GM12878 (cell line): ENCODE results near the gene SLC18A3. TPM values are rescaled to one million over a fixed set of nuclear protein-coding genes. Genes with fewer than 3 reads are reported as not detected.

Experiments used
- ATAC-seq: fragments of 200-7000 bp; cut with Tn5 transposase; 3 replicates; pipeline ENCODE4 v1.9.1; 2020; ENCODE audit warnings: mild to moderate bottlenecking, moderate library complexity
- BruUV-seq: library from RNA; stranded (reverse); fragments of 400-500 nt; replicated peaks from 2 replicates; lab custom pipeline; 2021; lab: Mats Ljungman, UMichigan
- CTCF ChIA-PET: fragments of 300-600 bp; sonication (Branson Sonifier 250); formaldehyde crosslinking; extraction: SDS; loops from one replicate; lab custom pipeline; 2021; ENCODE audit warnings: inconsistent platforms; lab: Yijun Ruan, JAX
- POLR2A ChIA-PET: fragments of 350-600 bp; formaldehyde crosslinking; extraction: SDS; loops from one replicate; lab custom pipeline; 2021; ENCODE audit warnings: inconsistent platforms; lab: Charles Lee
- RAD21 ChIA-PET: fragments of 300-600 bp; sonication (Branson Sonifier 250); formaldehyde crosslinking; loops from one replicate; lab custom pipeline; 2023; ENCODE audit warnings: antibody characterized with exemption; ENCODE audit not compliant: unreplicated experiment; lab: Charles Lee
- SMC1A ChIA-PET: fragments of 300-600 bp; sonication (Branson Sonifier 250); formaldehyde crosslinking; loops from one replicate; lab custom pipeline; 2023; ENCODE audit not compliant: unreplicated experiment, uncharacterized antibody; lab: Charles Lee
- DNase-seq: peaks from one replicate; pipeline ENCODE4 v3.0.0-alpha.2; 2011; ENCODE audit warnings: low read depth, low spot score
- FAIRE-seq: peaks from 3 replicates; lab custom pipeline; 2011; peaks lifted over from hg19 to GRCh38; lab: Jason Lieb, UNC
- H2AFZ ChIP-seq: 2 replicates; pipeline ENCODE4 v1.6.0; 2011; ENCODE audit warnings: low read depth, low read length, control low read depth; ENCODE audit not compliant: control insufficient read depth
- H3K27ac ChIP-seq: 2 replicates; pipeline ENCODE4 v1.5.1; 2011; ENCODE audit warnings: control low read depth; ENCODE audit not compliant: control insufficient read depth, insufficient read depth
- H3K27me3 ChIP-seq, 2 experiments: replicated peaks in 1 of 2; 2 replicates each; pipeline versions ENCODE4 v1.6.0 to v1.6.1; 2011; ENCODE audit warnings: low read length in 1 of 2; ENCODE audit not compliant: control insufficient read depth in 2 of 2, insufficient read depth in 2 of 2
- H3K36me3 ChIP-seq, 2 experiments: 2 replicates each; pipeline ENCODE4 v1.5.1; 2011; ENCODE audit warnings: low read length in 1 of 2; ENCODE audit not compliant: control insufficient read depth in 2 of 2, insufficient read depth in 2 of 2
- H3K4me1 ChIP-seq: 2 replicates; pipeline ENCODE4 v1.6.1; 2011; ENCODE audit warnings: mild to moderate bottlenecking, low read length, moderate library complexity, mixed read lengths; ENCODE audit not compliant: control insufficient read depth, insufficient read depth
- H3K4me2 ChIP-seq: 2 replicates; pipeline ENCODE4 v1.6.0; 2011; ENCODE audit warnings: control low read depth; ENCODE audit not compliant: control insufficient read depth, insufficient read depth
- H3K4me3 ChIP-seq: fragments of 200-600 bp; sonication (generic); 2 replicates; pipeline ENCODE4 v1.5.1; 2016
- H3K79me2 ChIP-seq: 2 replicates; pipeline ENCODE4 v1.6.0; 2011; ENCODE audit warnings: low read length; ENCODE audit not compliant: control insufficient read depth, insufficient read depth
- H3K9ac ChIP-seq: 2 replicates; pipeline ENCODE4 v1.8.0; 2011; ENCODE audit warnings: low read length, control low read depth, mixed read lengths; ENCODE audit not compliant: control insufficient read depth, insufficient read depth
- H3K9me3 ChIP-seq: replicated peaks from 3 replicates; pipeline ENCODE4 v1.5.1; 2011; ENCODE audit warnings: mild to moderate bottlenecking, low read length; ENCODE audit not compliant: control insufficient read depth, insufficient read depth
- H4K20me1 ChIP-seq: 2 replicates; pipeline ENCODE4 v1.6.0; 2011; ENCODE audit not compliant: control insufficient read depth, insufficient read depth
- BMI1 ChIP-seq: fragments of 450-650 bp; IDR thresholded peaks from 2 replicates; pipeline ENCODE4 v1.6.1; 2016; ENCODE audit warnings: mild to moderate bottlenecking, moderate library complexity, borderline replicate concordance
- CTCF ChIP-seq, 3 experiments: IDR thresholded peaks in 2 of 3; conservative IDR thresholded peaks in 1 of 3; 2 replicates each; pipeline ENCODE4 v1.5.1; 2011; ENCODE audit warnings: low read depth in 3 of 3, low read length in 3 of 3, mild to moderate bottlenecking in 3 of 3, control low read depth in 2 of 3, moderate library complexity in 2 of 3, inconsistent platforms in 1 of 3, mixed read lengths in 1 of 3; ENCODE audit not compliant: control insufficient read depth in 2 of 3, insufficient read depth in 1 of 3; ENCODE audit errors: extremely low read depth in 1 of 3
- ESRRA ChIP-seq: IDR thresholded peaks from 2 replicates; pipeline ENCODE4 v1.6.1; 2012; ENCODE audit warnings: mild to moderate bottlenecking, low read length, improper control_type of control experiment
- GABPA ChIP-seq: IDR thresholded peaks from 2 replicates; pipeline ENCODE4 v1.6.1; 2014; ENCODE audit warnings: antibody characterized with exemption, low read depth, mild to moderate bottlenecking, inconsistent platforms
- IRF4 ChIP-seq: IDR thresholded peaks from 2 replicates; pipeline ENCODE4 v1.6.1; 2011; ENCODE audit warnings: low read depth, low read length
- NRF1 ChIP-seq: conservative IDR thresholded peaks from 2 replicates; pipeline ENCODE4 v1.6.1; 2011; ENCODE audit warnings: mild to moderate bottlenecking, low read depth, low read length, improper control_type of control experiment
- REST ChIP-seq: IDR thresholded peaks from 2 replicates; pipeline ENCODE4 v1.6.1; 2012; ENCODE audit warnings: mild to moderate bottlenecking, low read depth, low read length
- SIN3A ChIP-seq: IDR thresholded peaks from 2 replicates; pipeline ENCODE4 v1.6.1; 2012; ENCODE audit warnings: low read depth, low read length, improper control_type of control experiment
- SMARCA5 ChIP-seq: fragments of 450-650 bp; IDR thresholded peaks from 2 replicates; pipeline ENCODE4 v1.6.1; 2017; ENCODE audit warnings: mild to moderate bottlenecking
- SPI1 ChIP-seq: IDR thresholded peaks from 2 replicates; pipeline ENCODE4 v1.6.1; 2011; ENCODE audit warnings: low read depth, mild to moderate bottlenecking, low read length, moderate library complexity, borderline replicate concordance; ENCODE audit not compliant: insufficient read depth
- SREBF1 ChIP-seq: IDR thresholded peaks from 2 replicates; pipeline ENCODE4 v1.6.1; 2012; ENCODE audit warnings: mild to moderate bottlenecking, low read length
- WGBS: methylation state at CpG from one replicate; pipeline ENCODE4 v1.1.6; 2016; ENCODE audit warnings: low lambda C conversion rate; ENCODE audit not compliant: insufficient replicate concordance, insufficient coverage; ENCODE audit errors: missing lambda C conversion rate; 5-methylcytosine and 5-hydroxymethylcytosine counted together
- in situ Hi-C: fragments of 300-500 bp; cut with MboI; formaldehyde crosslinking; loops from 9 replicates; pipeline ENCODE4 v1.14.3; 2018; ENCODE audit warnings: mixed read lengths
- intact Hi-C: fragments of 100-400 bp; cut with micrococcal nuclease; formaldehyde crosslinking; loops from one replicate; pipeline ENCODE4 v1.14.2; 2022; ENCODE audit not compliant: unreplicated experiment
- polyA plus RNA-seq, 11 experiments: library from polyadenylated mRNA; depleted of rRNA in 4 of 11; unstranded in 6 of 11; stranded (reverse) in 5 of 11; fragments of >200 nt; fragmentation: Nextera tagmentation in 4 of 11; fragmentation: Illumina TruSeq in 1 of 11; extraction: Ambion mirVana in 4 of 11; extraction: Trizol in 1 of 11; gene quantifications; 1 replicate in 1 of 11; 2 replicates in 10 of 11; pipeline versions ENCODE4 v1.2.1 to v1.2.3, GENCODE V29; 2011 to 2016; ENCODE audit warnings: inconsistent platforms in 2 of 11, missing spikeins in 2 of 11, low read depth in 1 of 11
- total RNA-seq, 4 experiments: library from RNA; depleted of rRNA in 3 of 4; stranded (reverse); fragments of >200 nt in 3 of 4; fragmentation: Illumina TruSeq in 1 of 4; extraction: Trizol in 1 of 4; gene quantifications; 2 replicates each; pipeline versions ENCODE4 v1.2.1 to v1.2.3, GENCODE V29; 2013 to 2021

The SLC18A3 gene
- total and polyA plus RNA-seq, 10 of the 15 experiments (the other 5 are each of a cell fraction or from before 2014, with no cell fraction given): not detected

GRCh38 chr10:49651917-49652316 lies 41.8 kb downstream of the SLC18A3 start:
- no peak for ATAC-seq
- no peaks in the 10 kb centered on the region for H3K79me2 ChIP-seq
- TF ChIP-seq SIN3A (no peak), SREBF1 (no peak), ESRRA (no peak), NRF1 (no peak), SPI1 (no peak), GABPA (no peak), CTCF (IDR thresholded peaks at IDR 0.05 in 2 of 3, conservative IDR thresholded peaks at IDR 0.05 in 1 of 3; ENCODE audit: control insufficient read depth in 2 of 3, extremely low read depth in 1 of 3, insufficient read depth in 1 of 3, low read depth in 3 of 3, low read length in 3 of 3) (no peak), IRF4 (no peak), SMARCA5 (no peak), BMI1 (no peak), REST (no peak)
- no peaks in the 10 kb centered on the region for H3K27me3 ChIP-seq
- ChIA-PET RAD21 (no interaction called here), SMC1A (no interaction called here), POLR2A (no interaction called here), CTCF (no interaction called here)
- intact Hi-C loops (no loop called here), in situ Hi-C loops (no loop called here)
- no peaks in the 10 kb centered on the region for H3K4me1 ChIP-seq
- H3K9ac ChIP-seq: no peak overlapping the region
- H3K36me3 ChIP-seq: no peaks in the 10 kb centered on the region
- no TSS peak for BruUV-seq
- WGBS: 0% methylated on average over 2 of the region's 2 CpGs
- no peaks in the 10 kb centered on the region for H4K20me1 ChIP-seq
- FAIRE-seq: no peak
- no peak overlapping the region for H3K4me3 ChIP-seq
- no peaks in the 10 kb centered on the region for H3K9me3 ChIP-seq
- no peak overlapping the region for H3K27ac ChIP-seq
- no peak overlapping the region for H2AFZ ChIP-seq
- DNase-seq: no peak
- H3K4me2 ChIP-seq: no peak overlapping the region
